Choroid plexus epithelial cell (primary cell): ENCODE results near the gene UBR4.
"Not testable (repeated sequence)": the region's sequence is repeated elsewhere in the genome, so short reads cannot be mapped to it uniquely, and the experiment has no call there.

Experiments
- DNase-seq: peaks from one replicate; pipeline ENCODE4 v3.0.0-alpha.2; 2010; ENCODE audit warnings: low read depth
- H3K4me3 ChIP-seq: 2 replicates; pipeline ENCODE4 v1.5.1; 2011; ENCODE audit warnings: low read depth, mild to moderate bottlenecking, control low read depth, low read length, moderate library complexity
- TF ChIP-seq, protein P1 (sequence below): conservative IDR thresholded peaks from 2 replicates; pipeline ENCODE4 v1.5.1; 2011; ENCODE audit warnings: low read depth, mild to moderate bottlenecking, control low read depth, inconsistent platforms, low read length, moderate library complexity

UBR4 gene

GRCh38 chr1:19189270-19189669, 20.8 kb downstream of the UBR4 start:
- TF ChIP-seq, protein P1, sequence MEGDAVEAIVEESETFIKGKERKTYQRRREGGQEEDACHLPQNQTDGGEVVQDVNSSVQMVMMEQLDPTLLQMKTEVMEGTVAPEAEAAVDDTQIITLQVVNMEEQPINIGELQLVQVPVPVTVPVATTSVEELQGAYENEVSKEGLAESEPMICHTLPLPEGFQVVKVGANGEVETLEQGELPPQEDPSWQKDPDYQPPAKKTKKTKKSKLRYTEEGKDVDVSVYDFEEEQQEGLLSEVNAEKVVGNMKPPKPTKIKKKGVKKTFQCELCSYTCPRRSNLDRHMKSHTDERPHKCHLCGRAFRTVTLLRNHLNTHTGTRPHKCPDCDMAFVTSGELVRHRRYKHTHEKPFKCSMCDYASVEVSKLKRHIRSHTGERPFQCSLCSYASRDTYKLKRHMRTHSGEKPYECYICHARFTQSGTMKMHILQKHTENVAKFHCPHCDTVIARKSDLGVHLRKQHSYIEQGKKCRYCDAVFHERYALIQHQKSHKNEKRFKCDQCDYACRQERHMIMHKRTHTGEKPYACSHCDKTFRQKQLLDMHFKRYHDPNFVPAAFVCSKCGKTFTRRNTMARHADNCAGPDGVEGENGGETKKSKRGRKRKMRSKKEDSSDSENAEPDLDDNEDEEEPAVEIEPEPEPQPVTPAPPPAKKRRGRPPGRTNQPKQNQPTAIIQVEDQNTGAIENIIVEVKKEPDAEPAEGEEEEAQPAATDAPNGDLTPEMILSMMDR, result no peak
- DNase-seq, result no peak
- H3K4me3 ChIP-seq, result no peak overlapping the region

DNA sequence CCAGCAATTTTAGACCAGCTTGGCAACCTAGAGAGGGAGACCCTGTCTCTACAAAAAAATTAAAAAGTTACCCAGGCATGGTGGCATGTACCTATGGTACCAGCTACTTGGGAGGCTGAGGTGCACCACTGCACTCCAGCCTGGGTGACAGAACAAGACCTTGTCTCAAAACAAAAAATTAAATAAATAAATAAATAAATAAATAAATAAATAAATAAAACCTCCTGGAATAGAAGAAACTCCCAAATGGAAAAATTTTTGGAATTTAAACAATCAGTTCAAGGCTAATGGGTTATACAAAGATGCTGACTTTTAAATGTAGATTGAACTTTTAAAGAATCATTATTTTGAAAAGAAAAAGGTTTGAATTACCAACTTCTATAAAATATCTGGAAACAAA, 22.2 kb downstream of the UBR4 start:
- no peak for DNase-seq
- TF ChIP-seq, protein P1, result no peak
- H3K4me3 ChIP-seq, result no peak overlapping the region

DNA sequence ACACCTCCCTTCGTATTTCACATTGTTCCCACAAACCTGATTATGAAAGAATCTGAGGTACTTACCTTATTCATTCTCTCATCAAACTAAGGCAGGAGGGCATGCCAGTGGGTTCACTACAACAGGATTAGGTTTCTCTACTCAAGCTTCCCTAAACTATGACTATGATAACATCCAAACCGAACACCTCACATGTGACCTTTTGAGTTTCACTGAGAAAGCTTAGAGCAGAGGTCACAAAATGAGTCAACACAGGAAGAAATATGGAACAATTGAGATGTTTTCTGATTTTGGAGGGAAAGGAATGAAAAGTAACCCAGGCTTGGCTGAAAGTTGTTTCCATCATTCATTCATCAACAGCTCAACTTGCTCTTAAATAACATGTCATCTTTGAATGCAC, 24.1 kb downstream of the UBR4 start:
- DNase-seq, result no peak
- TF ChIP-seq, protein P1, result no peak
- no peak overlapping the region for H3K4me3 ChIP-seq

- TF ChIP-seq, protein P1, result no peak
- no peak overlapping the region for H3K4me3 ChIP-seq
- no peak for DNase-seq
These were observed 27.8 kb downstream of the UBR4 start for GRCh38 chr1:19182223-19182622.

GRCh38 chr1:19180265-19180657, 29.8 kb downstream of the UBR4 start:
- DNase-seq, H3K4me3 ChIP-seq: not testable (repeated sequence)

DNA sequence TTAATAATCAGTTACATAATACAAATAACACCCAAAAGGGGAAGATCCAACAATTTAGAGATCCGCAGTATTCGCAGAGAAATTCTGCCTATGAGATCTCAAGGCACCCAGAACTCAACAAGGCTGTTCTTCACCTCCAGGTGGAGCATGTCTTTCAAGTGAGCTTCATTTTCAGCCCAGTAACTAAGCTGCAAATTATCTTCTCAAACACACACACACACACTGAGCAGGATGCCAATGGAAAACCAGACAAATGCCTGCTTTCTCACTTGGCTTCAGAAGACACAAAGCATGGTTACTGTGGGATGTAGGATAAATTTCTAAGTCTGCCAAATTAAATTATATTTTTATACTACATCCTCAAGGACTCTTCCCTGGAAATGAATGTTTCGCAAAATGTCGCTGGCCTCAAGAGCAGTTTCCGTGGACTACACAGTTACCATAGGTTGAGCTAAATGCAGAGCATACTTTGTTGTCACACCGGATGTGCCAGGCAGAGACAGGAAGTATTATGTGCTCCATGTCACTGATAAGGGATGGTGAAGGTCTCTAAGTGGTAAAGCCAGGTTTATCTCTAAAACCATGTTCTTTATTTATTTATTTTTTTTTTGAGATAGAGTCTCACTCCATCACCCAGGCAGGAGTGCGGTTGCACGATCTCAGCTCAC, 30.3 kb downstream of the UBR4 start:
- H3K4me3 ChIP-seq, result no peak overlapping the region
- TF ChIP-seq, protein P1, result peak; percentile 68
- DNase-seq, result peak; percentile 77

DNA sequence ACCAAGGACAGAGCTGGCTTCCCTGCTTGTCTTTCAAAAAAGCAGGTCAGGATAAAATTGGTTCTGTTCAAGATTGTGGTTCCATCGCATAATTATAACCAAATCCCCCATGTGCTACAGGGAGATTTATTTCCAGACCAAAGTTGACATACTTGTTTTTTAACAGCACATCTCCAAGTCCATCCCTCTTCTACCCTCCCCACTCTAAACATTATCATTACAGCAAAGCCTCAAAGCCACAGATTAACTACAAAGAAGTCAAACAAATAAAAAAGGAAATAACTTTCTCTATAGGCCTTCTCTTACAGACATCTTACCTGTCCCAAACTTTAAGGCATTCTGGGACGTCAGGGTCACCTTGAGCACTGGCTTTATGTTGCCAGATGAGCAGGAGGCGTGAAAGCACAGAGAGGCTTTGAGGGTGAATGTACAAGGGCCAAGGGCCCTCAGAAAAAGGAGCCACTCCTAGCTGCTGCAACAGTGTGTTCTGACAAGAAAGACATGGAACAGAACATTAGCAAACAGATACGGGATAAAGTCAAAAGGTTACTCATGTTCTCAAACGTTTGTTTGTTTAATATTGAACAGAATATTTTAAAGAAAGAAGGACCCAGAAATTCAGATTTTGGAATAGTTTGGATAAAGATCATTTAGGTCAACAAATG, 31.2 kb downstream of the UBR4 start:
- DNase-seq, result no peak
- TF ChIP-seq, protein P1, result no peak
- H3K4me3 ChIP-seq, result no peak overlapping the region
